Endothelial cell of umbilical vein (primary cell): ENCODE measurements around the gene PEX10. TPM values are rescaled to one million over a fixed set of nuclear protein-coding genes. Genes with fewer than 3 reads are reported as not detected.

Experiments
- BruUV-seq: library from RNA; stranded (reverse); fragments of 400-500 nt; replicated peaks from 2 replicates; lab custom pipeline; 2021; lab: Mats Ljungman, UMichigan
- CTCF ChIA-PET: fragments of 300-600, 350-600 bp; sonication (Branson Sonifier 250); formaldehyde crosslinking; loops from one replicate; lab custom pipeline; 2021; ENCODE audit warnings: antibody characterized with exemption, inconsistent platforms; lab: Charles Lee
- POLR2A ChIA-PET: fragments of 300-600, 350-600 bp; sonication (Branson Sonifier 250); formaldehyde crosslinking; loops from one replicate; lab custom pipeline; 2021; ENCODE audit warnings: antibody characterized with exemption, inconsistent platforms; lab: Charles Lee
- DNase-seq: peaks from one replicate; pipeline ENCODE4 v3.0.0-alpha.2; 2011; ENCODE audit warnings: low read depth, low spot score
- FAIRE-seq: peaks from 2 replicates; lab custom pipeline; 2011; peaks lifted over from hg19 to GRCh38; lab: Jason Lieb, UNC
- H2AFZ ChIP-seq: 2 replicates; pipeline ENCODE4 v1.6.0; 2012; ENCODE audit warnings: low read depth, low read length, control low read depth, inconsistent platforms
- H3K27ac ChIP-seq: 2 replicates; pipeline ENCODE4 v1.5.1; 2011; ENCODE audit warnings: low read depth, mild to moderate bottlenecking, control low read depth, low read length, moderate library complexity; ENCODE audit not compliant: insufficient read depth
- H3K27me3 ChIP-seq, 2 experiments: 2 replicates each; pipeline versions ENCODE4 v1.6.0 to v1.6.1; 2011; ENCODE audit warnings: low read length in 2 of 2, mixed read lengths in 1 of 2; ENCODE audit not compliant: control insufficient read depth in 2 of 2, insufficient read depth in 2 of 2
- H3K36me3 ChIP-seq, 2 experiments: 2 replicates in 1 of 2; 3 replicates in 1 of 2; pipeline ENCODE4 v1.5.1; 2011; ENCODE audit warnings: low read length in 2 of 2, mild to moderate bottlenecking in 1 of 2, moderate library complexity in 1 of 2; ENCODE audit not compliant: control insufficient read depth in 2 of 2, insufficient read depth in 2 of 2; ENCODE audit errors: extremely low read depth in 1 of 2
- H3K4me1 ChIP-seq: 3 replicates; pipeline ENCODE4 v1.5.1; 2011; ENCODE audit warnings: mild to moderate bottlenecking, low read length; ENCODE audit not compliant: control insufficient read depth, insufficient read depth; ENCODE audit errors: extremely low read depth
- H3K4me2 ChIP-seq: 2 replicates; pipeline ENCODE4 v1.6.1; 2011; ENCODE audit warnings: low read length, control low read depth, mixed read lengths; ENCODE audit not compliant: insufficient read depth
- H3K4me3 ChIP-seq, 3 experiments: fragments of 200-600 bp in 1 of 3; sonication (generic), shearing (Covaris generic) in 1 of 3; replicated peaks in 1 of 3; 2 replicates each; pipeline ENCODE4 v1.5.1; 2011 to 2016; ENCODE audit warnings: control low read depth in 3 of 3, low read length in 3 of 3, mild to moderate bottlenecking in 2 of 3, inconsistent platforms in 1 of 3, low read depth in 1 of 3, moderate library complexity in 1 of 3; ENCODE audit not compliant: insufficient read depth in 1 of 3
- H3K79me2 ChIP-seq: 2 replicates; pipeline ENCODE4 v1.6.0; 2012; ENCODE audit warnings: low read length, inconsistent platforms; ENCODE audit not compliant: control insufficient read depth, insufficient read depth
- H3K9ac ChIP-seq: replicated peaks from 2 replicates; pipeline ENCODE3; 2011; ENCODE audit warnings: low read length, control low read depth; ENCODE audit not compliant: insufficient read depth; ENCODE audit errors: extremely low read depth
- H3K9me1 ChIP-seq: replicated peaks from 3 replicates; pipeline ENCODE4 v1.6.0; 2011; ENCODE audit warnings: mild to moderate bottlenecking, low read length; ENCODE audit not compliant: control insufficient read depth, insufficient read depth; ENCODE audit errors: extremely low read depth
- H3K9me3 ChIP-seq: replicated peaks from 2 replicates; pipeline ENCODE4 v1.5.1; 2012; ENCODE audit warnings: low read length, inconsistent platforms; ENCODE audit not compliant: control insufficient read depth, insufficient read depth
- H4K20me1 ChIP-seq: replicated peaks from 2 replicates; pipeline ENCODE3; 2011; ENCODE audit warnings: mild to moderate bottlenecking, low read length; ENCODE audit not compliant: control insufficient read depth, insufficient read depth; ENCODE audit errors: extremely low read depth
- EZH2 ChIP-seq: IDR thresholded peaks from 2 replicates; pipeline ENCODE4 v1.6.1; 2012; ENCODE audit warnings: borderline replicate concordance, low read depth, mild to moderate bottlenecking, moderate library complexity, low read length, inconsistent platforms; ENCODE audit not compliant: severe bottlenecking
- FOS ChIP-seq: IDR thresholded peaks from 2 replicates; pipeline ENCODE4 v1.6.1; 2011; ENCODE audit warnings: mild to moderate bottlenecking, low read length, moderate library complexity, borderline replicate concordance; ENCODE audit not compliant: insufficient read depth
- GATA2 ChIP-seq: IDR thresholded peaks from 2 replicates; pipeline ENCODE4 v1.7.0; 2011; ENCODE audit warnings: low read depth, mild to moderate bottlenecking, moderate library complexity, mixed read lengths, low read length; ENCODE audit not compliant: insufficient read length, insufficient read depth
- JUN ChIP-seq: IDR thresholded peaks from 2 replicates; pipeline ENCODE4 v1.6.1; 2011; ENCODE audit warnings: borderline replicate concordance, low read depth; ENCODE audit not compliant: insufficient read length, insufficient read depth
- MYC ChIP-seq: IDR thresholded peaks from one replicate; pipeline ENCODE4 v1.6.1; 2011; ENCODE audit warnings: mild to moderate bottlenecking, low read depth, low read length
- POLR2A ChIP-seq: IDR thresholded peaks from 2 replicates; pipeline ENCODE4 v1.6.1; 2012; ENCODE audit warnings: low read depth, mild to moderate bottlenecking, control low read depth, low read length
- POLR2AphosphoS5 ChIP-seq: IDR thresholded peaks from 2 replicates; pipeline ENCODE4 v1.6.1; 2012; ENCODE audit warnings: low read depth, mild to moderate bottlenecking, control low read depth, low read length, moderate library complexity; ENCODE audit not compliant: insufficient read depth
- dilution Hi-C: fragments of 300-500 bp; cut with MboI; formaldehyde crosslinking; loops from one replicate; pipeline ENCODE4 v1.15.0; 2019; ENCODE audit warnings: low sequenced_read_pairs; ENCODE audit not compliant: extremely low pct_ligation_motif_present
- intact Hi-C: fragments of 100-400 bp; cut with micrococcal nuclease; formaldehyde crosslinking; loops from one replicate; pipeline ENCODE4 v1.10.0; 2022
- polyA plus RNA-seq, 4 experiments: library from polyadenylated mRNA; depleted of rRNA in 3 of 4; stranded (reverse) in 3 of 4; unstranded in 1 of 4; fragments of >200 nt; gene quantifications; 2 replicates each; pipeline versions ENCODE4 v1.2.1 to v1.2.3, GENCODE V29; 2011 to 2012; ENCODE audit warnings: missing spikeins in 1 of 4
- total RNA-seq: library from RNA; stranded (reverse); gene quantifications from 2 replicates; pipeline ENCODE4 v1.2.3, GENCODE V29; 2021
- TF ChIP-seq, protein P1 (sequence below): IDR thresholded peaks from 2 replicates; pipeline ENCODE4 v1.6.1; 2011; ENCODE audit not compliant: insufficient read depth, insufficient read length
- TF ChIP-seq, protein P2 (sequence below), 2 donors: IDR thresholded peaks; 1 replicate in 1 of 2; 2 replicates in 1 of 2; pipeline ENCODE4 v1.5.1; 2011; ENCODE audit warnings: low read length in 2 of 2, mild to moderate bottlenecking in 2 of 2, moderate library complexity in 2 of 2, control low read depth in 1 of 2, inconsistent platforms in 1 of 2, low read depth in 1 of 2; ENCODE audit not compliant: insufficient read depth in 1 of 2; ENCODE audit errors: extremely low read depth in 1 of 2

Gene PEX10
- total and polyA plus RNA-seq, 2 donors (not counting 3 experiments of a cell fraction or from before 2014, with no cell fraction given), result 25.1 to 26.7 TPM

DNA sequence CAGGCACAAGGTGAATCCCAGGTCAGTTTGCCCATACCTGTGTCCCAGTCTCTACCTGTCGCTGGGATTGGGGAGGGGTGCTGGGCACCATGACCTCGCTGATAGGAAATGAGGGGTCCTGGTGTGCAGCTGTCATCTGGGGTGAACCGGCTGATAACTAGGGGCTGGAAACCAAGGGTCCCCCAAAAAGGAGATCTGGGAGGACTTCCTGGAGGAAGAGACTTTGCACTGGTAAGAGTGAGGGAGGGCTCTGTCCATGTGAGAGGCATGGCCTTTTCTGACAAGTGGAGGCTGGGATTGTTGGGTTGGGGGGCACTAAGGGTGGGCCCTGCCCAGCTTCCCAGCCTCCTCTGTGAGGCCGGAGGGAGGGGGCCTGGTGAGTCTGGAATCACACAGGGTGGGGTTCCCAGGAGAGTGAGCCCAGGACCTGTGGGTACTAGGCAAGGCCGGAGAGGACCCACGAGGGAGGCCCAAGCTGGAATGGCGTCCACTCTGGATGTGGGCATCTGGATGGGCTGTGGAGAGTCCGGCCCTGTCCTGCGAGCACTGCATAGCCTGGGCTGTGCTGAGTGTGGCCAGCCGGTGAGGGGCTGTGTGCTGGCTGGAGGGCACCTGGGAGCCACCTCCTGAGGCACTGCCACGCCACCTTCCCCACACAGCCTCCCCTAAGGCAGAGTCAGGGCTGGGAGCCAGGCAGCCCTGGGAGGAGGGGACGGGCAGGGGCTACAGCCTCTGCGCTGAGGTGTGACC is 4.9 kb upstream of the PEX10 start:
- ChIA-PET CTCF (interaction anchor here (1.0 to 1.7 kb wide), 2 partner anchors 131 to 1007 kb away, joined by 3 to 5 read pairs; no protein-coding TSS in a partner anchor), POLR2A (no interaction called here)
- no peak overlapping the region for H2AFZ ChIP-seq
- DNase-seq (no peak), FAIRE-seq (no peak)
- H4K20me1 ChIP-seq, result no peaks in the 10 kb centered on the region
- no peaks in the 10 kb centered on the region for H3K9me3 ChIP-seq
- no peak overlapping the region for H3K4me2 ChIP-seq
- dilution Hi-C loops (no loop called here), intact Hi-C loops (no loop called here)
- TF ChIP-seq, protein P1, sequence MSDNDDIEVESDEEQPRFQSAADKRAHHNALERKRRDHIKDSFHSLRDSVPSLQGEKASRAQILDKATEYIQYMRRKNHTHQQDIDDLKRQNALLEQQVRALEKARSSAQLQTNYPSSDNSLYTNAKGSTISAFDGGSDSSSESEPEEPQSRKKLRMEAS, result no peak
- TF ChIP-seq, protein P2, sequence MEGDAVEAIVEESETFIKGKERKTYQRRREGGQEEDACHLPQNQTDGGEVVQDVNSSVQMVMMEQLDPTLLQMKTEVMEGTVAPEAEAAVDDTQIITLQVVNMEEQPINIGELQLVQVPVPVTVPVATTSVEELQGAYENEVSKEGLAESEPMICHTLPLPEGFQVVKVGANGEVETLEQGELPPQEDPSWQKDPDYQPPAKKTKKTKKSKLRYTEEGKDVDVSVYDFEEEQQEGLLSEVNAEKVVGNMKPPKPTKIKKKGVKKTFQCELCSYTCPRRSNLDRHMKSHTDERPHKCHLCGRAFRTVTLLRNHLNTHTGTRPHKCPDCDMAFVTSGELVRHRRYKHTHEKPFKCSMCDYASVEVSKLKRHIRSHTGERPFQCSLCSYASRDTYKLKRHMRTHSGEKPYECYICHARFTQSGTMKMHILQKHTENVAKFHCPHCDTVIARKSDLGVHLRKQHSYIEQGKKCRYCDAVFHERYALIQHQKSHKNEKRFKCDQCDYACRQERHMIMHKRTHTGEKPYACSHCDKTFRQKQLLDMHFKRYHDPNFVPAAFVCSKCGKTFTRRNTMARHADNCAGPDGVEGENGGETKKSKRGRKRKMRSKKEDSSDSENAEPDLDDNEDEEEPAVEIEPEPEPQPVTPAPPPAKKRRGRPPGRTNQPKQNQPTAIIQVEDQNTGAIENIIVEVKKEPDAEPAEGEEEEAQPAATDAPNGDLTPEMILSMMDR (IDR thresholded peaks at IDR 0.05; ENCODE audit: extremely low read depth in 1 of 2, insufficient read depth in 1 of 2, low read depth in 1 of 2, low read length in 2 of 2), result no peak
- TF ChIP-seq POLR2AphosphoS5 (no peak), JUN (no peak), FOS (no peak), POLR2A (no peak), MYC (no peak), GATA2 (no peak), EZH2 (no peak)
- H3K27me3 ChIP-seq, result no peaks in the 10 kb centered on the region
- no peak overlapping the region for H3K9ac ChIP-seq
- no peaks in the 10 kb centered on the region for H3K9me1 ChIP-seq
- no peaks in the 10 kb centered on the region for H3K36me3 ChIP-seq
- H3K27ac ChIP-seq, result no peak overlapping the region
- H3K79me2 ChIP-seq, result no peaks in the 10 kb centered on the region
- H3K4me3 ChIP-seq, result no peak overlapping the region
- peaks cover 7% of the 10 kb centered on the region for H3K4me1 ChIP-seq
- BruUV-seq, result no TSS peak
